ENCODE results near the gene EGLN2. TPM values are rescaled to one million over a fixed set of nuclear protein-coding genes. Genes with fewer than 3 reads are reported as not detected.
"Not testable (repeated sequence)": the region's sequence is repeated elsewhere in the genome, so short reads cannot be mapped to it uniquely, and the experiment has no call there.

Gene EGLN2
- total and polyA plus RNA-seq, 4 donors: 130 to 157 (median 132) TPM

DNA sequence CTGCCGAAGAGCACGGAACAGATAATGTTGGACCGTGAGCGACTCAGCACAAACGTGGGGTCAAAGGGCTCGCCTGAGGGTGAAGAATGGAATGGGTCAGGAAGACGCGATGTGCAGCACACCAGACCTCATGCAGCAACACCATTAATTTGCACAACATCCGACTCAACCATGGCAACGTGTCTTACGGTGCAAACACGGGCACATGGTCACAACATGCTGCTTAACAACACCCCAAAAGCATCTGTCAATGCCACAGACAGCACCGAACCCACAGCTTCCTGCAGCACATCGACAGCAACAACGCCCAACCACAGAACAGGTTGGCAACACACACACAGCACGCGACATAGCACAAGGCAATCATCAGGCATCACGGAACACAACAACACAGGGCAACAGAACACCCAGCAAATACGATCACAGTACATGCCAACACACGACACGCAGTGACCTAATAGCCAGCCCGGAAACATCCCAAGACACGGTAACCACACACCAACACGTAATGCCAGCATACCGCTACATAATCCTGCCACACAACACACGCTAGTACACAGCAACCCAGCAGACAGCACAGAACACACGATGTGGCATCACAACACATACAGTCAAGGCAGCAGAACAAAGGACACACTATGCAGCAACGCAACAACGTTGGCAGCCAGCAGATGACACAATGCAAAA lies 27.9 kb downstream of the EGLN2 start:
- not testable (repeated sequence) for H3K9me3 ChIP-seq (ENCODE audit: control insufficient read depth in 4 of 4, insufficient read depth in 3 of 4, low read length in 3 of 4); H3K9ac ChIP-seq (ENCODE audit: insufficient read depth in 1 of 2, low read length in 2 of 2); H3K4me3 ChIP-seq; DNase-seq; H3K36me3 ChIP-seq (ENCODE audit: control insufficient read depth in 4 of 4, insufficient read depth in 4 of 4, low read length in 4 of 4); H3K27me3 ChIP-seq (ENCODE audit: control insufficient read depth in 3 of 3, insufficient read depth in 3 of 3, low read length in 2 of 3); H3K27ac ChIP-seq (ENCODE audit: low read depth in 1 of 2, low read length in 1 of 2); ATAC-seq (ENCODE audit: insufficient read depth, low FRiP score)
- peaks cover 0 to 11% (median 2%) of the 10 kb centered on the region in 5 donors for H3K4me1 ChIP-seq (ENCODE audit: control insufficient read depth in 5 of 5, insufficient read depth in 5 of 5, low read length in 5 of 5)
- 61 to 75% methylated on average over 29 of the region's 29 CpGs for WGBS, 2 donors

DNA sequence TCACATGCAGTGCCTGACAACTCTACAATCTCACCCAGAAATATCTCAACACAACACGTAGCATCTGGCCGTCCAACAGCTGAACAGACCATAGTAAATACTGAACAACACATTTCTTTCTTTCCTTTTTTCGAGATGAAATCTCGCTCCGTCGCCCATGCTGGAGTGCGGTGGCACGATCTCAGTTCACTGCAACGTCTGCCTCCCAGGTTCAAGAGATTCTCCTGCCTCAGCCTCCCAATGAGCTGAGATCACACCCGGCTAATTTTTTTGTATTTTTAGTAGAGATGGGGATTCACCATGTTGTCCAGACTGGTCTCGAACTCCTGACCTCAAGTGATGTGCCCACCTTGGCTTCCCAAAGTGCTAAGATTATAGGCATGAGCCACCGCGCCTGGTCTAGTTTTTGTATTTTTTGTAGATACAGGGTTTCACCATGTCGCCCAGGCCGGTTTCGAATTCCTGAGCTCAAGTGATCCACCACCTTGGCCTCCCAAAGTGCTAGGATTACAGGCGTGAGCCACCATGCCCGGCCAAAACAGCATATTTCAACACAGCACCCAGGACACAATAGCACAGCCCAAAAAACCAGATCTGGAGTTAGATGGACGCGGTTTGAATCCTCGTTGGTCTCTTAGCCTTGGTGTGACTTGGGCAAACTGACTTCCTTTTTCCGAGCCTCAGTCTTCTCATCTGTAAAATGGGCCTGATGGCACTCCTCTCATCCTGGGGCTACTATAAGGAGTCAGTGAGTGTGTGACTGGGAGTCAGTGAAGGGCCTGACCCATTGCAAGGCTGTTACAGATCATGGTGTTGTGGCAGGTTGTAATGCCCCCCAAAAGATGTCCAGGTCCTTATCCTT lies 28.6 kb downstream of the EGLN2 start:
- H3K27ac ChIP-seq (ENCODE audit: low read depth in 1 of 2, low read length in 1 of 2): no peak overlapping the region
- H3K36me3 ChIP-seq (ENCODE audit: control insufficient read depth in 4 of 4, insufficient read depth in 4 of 4, low read length in 4 of 4): peaks cover 0 to 5% (median 1%) of the 10 kb centered on the region in 4 donors
- H3K4me3 ChIP-seq: no peak overlapping the region
- DNase-seq (no peak), ATAC-seq (ENCODE audit: insufficient read depth, low FRiP score) (no peak)
- H3K4me1 ChIP-seq (ENCODE audit: control insufficient read depth in 5 of 5, insufficient read depth in 5 of 5, low read length in 5 of 5): peaks cover 0 to 10% (median 2%) of the 10 kb centered on the region in 5 donors
- H3K27me3 ChIP-seq (ENCODE audit: control insufficient read depth in 3 of 3, insufficient read depth in 3 of 3, low read length in 2 of 3): no peaks in the 10 kb centered on the region
- no peak overlapping the region for H3K9ac ChIP-seq (ENCODE audit: insufficient read depth in 1 of 2, low read length in 2 of 2)
- 94 to 96% methylated on average over 22 of the region's 22 CpGs for WGBS, 2 donors
- no peaks in the 10 kb centered on the region for H3K9me3 ChIP-seq (ENCODE audit: control insufficient read depth in 4 of 4, insufficient read depth in 3 of 4, low read length in 3 of 4)
- TF ChIP-seq, protein P1, sequence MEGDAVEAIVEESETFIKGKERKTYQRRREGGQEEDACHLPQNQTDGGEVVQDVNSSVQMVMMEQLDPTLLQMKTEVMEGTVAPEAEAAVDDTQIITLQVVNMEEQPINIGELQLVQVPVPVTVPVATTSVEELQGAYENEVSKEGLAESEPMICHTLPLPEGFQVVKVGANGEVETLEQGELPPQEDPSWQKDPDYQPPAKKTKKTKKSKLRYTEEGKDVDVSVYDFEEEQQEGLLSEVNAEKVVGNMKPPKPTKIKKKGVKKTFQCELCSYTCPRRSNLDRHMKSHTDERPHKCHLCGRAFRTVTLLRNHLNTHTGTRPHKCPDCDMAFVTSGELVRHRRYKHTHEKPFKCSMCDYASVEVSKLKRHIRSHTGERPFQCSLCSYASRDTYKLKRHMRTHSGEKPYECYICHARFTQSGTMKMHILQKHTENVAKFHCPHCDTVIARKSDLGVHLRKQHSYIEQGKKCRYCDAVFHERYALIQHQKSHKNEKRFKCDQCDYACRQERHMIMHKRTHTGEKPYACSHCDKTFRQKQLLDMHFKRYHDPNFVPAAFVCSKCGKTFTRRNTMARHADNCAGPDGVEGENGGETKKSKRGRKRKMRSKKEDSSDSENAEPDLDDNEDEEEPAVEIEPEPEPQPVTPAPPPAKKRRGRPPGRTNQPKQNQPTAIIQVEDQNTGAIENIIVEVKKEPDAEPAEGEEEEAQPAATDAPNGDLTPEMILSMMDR (IDR thresholded peaks at IDR 0.05; ENCODE audit: control extremely low read depth, extremely low read depth): no peak

DNA sequence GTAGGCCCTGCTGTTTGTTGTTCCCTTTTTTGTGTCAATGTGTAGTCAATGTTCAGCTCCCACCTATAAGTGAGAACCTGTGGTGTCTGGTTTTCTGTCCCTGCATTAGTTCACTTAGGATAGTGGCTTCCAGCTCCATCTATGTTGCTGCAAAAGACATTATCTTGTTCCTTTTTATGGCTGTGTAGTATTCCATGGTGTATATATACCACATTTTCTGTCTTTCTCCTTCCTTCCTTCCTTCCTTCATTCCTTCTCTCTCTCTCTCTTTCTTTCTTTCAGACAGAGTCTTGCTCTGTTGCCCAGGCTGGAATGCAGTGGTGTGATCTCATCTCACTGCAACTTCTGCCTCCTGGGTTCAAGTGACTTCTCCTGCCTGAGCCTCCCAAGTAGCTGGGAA lies 30.2 kb downstream of the EGLN2 start:
- H3K4me1 ChIP-seq (ENCODE audit: control insufficient read depth in 5 of 5, insufficient read depth in 5 of 5, low read length in 5 of 5): peaks cover 0 to 6% (median 0%) of the 10 kb centered on the region in 5 donors
- TF ChIP-seq, protein P1 (IDR thresholded peaks at IDR 0.05; ENCODE audit: control extremely low read depth, extremely low read depth): no peak
- H3K9ac ChIP-seq (ENCODE audit: insufficient read depth in 1 of 2, low read length in 2 of 2): no peak overlapping the region
- H3K9me3 ChIP-seq (ENCODE audit: control insufficient read depth in 4 of 4, insufficient read depth in 3 of 4, low read length in 3 of 4): no peaks in the 10 kb centered on the region
- H3K27ac ChIP-seq (ENCODE audit: low read depth in 1 of 2, low read length in 1 of 2): no peak overlapping the region
- ATAC-seq (ENCODE audit: insufficient read depth, low FRiP score) (no peak), DNase-seq (no peak)
- H3K36me3 ChIP-seq (ENCODE audit: control insufficient read depth in 4 of 4, insufficient read depth in 4 of 4, low read length in 4 of 4): peaks cover 0 to 5% (median 1%) of the 10 kb centered on the region in 4 donors
- no peaks in the 10 kb centered on the region for H3K27me3 ChIP-seq (ENCODE audit: control insufficient read depth in 3 of 3, insufficient read depth in 3 of 3, low read length in 2 of 3)
- no peak overlapping the region for H3K4me3 ChIP-seq

DNA sequence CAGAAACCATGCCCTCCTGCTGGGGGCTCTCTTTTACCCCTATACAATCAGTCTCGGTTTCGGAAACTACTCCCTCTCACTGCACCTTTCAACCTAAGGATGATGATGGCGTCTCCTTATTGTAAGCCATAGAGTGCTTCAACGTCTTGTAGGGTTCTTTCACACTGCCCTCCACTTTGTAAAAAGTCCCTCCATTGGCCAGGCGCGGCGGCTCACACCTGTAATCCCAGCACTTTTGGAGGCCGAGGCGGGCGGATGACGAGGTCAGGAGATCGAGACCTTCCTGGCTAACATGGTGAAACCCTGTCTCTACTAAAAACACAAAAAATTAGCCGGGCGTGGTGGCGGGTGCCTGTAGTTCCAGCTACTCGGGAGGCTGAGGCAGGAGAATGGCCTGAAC lies 31.8 kb downstream of the EGLN2 start:
- not testable (repeated sequence) for H3K27ac ChIP-seq (ENCODE audit: low read depth in 1 of 2, low read length in 1 of 2); H3K27me3 ChIP-seq (ENCODE audit: control insufficient read depth in 3 of 3, insufficient read depth in 3 of 3, low read length in 2 of 3); H3K9me3 ChIP-seq (ENCODE audit: control insufficient read depth in 4 of 4, insufficient read depth in 3 of 4, low read length in 3 of 4); H3K36me3 ChIP-seq (ENCODE audit: control insufficient read depth in 4 of 4, insufficient read depth in 4 of 4, low read length in 4 of 4); H3K4me1 ChIP-seq (ENCODE audit: control insufficient read depth in 5 of 5, insufficient read depth in 5 of 5, low read length in 5 of 5); H3K9ac ChIP-seq (ENCODE audit: insufficient read depth in 1 of 2, low read length in 2 of 2); H3K4me3 ChIP-seq; DNase-seq; ATAC-seq (ENCODE audit: insufficient read depth, low FRiP score)
- 95 to 96% methylated on average over 16 of the region's 16 CpGs for WGBS, 2 donors

All from lung (tissue), 12 donors.